Fibroblast of skin of abdomen (primary cell): Measurements from ENCODE around the gene VAPB.
A peak's percentile ranks its signal among the peaks of the same experiment; 100 is the strongest.
"Not testable (repeated sequence)": the region's sequence is repeated elsewhere in the genome, so short reads cannot be mapped to it uniquely, and the experiment has no call there.

Source experiments
- DNase-seq: peaks from one replicate; pipeline ENCODE4 v3.0.0-alpha.2; 2013

VAPB gene

DNA sequence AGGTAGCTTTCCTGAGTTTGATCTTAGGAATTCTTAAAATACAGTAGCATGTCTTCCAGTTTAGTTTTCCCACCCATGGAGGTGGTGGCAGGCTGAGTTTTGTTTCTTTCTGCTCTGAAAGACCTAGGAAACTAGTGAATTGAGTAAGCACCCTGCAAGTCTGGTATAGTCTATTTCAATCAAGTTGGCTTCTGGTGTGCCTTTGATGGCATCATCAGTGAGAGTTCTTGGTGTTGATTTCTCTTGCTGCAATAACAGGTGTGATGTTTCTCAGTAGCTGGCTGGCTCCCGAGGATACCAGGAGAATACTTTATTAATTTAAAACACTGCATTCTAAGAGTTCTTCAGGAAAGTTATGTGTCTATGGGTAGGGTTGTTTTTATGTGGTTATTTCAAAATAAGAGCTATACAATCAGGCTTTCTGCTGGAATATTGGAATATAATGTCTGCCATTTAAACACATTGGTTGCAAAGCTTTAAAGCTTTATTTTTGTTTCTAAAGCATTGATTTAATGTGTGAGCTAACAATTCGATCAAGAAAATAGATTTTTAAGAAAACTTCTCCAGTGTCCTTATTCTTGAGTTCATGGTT lies 19.0 kb downstream of the VAPB start:
- DNase-seq = no peak

GRCh38 chr20:58408603-58409246 lies 19.7 kb downstream of the VAPB start:
- DNase-seq = no peak

DNA sequence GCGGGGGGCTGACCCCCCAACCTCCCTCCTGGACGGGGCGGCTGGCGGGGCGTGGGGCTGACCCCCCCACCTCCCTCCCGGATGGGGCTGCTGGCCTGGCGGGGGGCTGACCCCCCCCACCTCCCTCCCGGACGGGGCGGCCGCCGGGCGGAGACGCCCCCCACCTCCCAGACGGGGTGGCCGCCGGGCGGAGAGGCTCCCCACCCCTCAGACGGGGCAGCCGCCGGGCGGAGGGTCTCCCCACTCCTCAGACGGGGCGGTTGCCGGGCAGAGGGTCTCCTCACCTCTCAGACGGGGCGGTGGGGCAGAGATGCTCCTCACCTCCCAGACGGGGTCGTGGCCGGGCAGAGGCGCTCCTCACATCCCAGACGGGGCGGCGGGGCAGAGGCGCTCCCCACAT lies 25.2 kb downstream of the VAPB start:
- DNase-seq = not testable (repeated sequence)

- DNase-seq = not testable (repeated sequence)
Measured at GRCh38 chr20:58414786-58415185, 25.8 kb downstream of the VAPB start.

GRCh38 chr20:58416057-58416456 lies 27.0 kb downstream of the VAPB start:
- no peak for DNase-seq

DNA sequence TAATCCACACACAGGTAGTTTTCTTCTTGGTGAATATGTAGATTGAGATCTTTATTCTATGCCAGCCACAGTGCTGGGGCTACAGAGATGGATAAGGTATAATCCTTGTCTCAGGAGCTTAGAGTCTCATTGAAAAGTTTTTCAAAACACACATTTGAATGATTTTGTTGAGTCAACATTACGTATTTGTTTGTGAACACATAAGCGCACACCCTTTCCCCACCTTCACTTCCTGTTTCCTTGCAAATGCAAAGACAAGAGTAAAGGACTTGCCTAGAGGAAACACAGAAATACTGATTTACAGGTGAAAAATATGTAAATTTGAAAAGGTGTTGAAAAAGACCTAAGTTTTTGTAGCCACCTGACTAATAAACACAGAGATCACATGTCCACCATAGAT lies 27.8 kb downstream of the VAPB start:
- no peak for DNase-seq

DNA sequence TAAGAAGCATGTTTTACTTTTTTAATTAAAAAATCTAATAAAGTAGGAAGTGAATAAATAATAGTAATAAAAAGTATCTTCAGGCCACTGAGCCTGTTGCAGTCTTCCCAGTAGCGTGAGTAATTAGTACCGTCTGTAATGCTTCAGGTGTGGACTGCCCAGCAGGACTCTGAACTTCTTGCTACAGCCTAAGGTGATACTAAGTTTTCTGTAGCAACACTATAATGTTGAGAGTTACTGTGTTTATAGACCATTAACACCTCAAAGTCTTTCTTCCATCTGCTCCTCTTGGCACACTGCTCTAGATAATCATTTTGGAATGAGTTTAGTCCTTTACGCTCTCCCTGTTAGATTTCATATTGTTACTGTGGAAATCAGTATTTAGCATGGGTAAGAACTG lies 28.4 kb downstream of the VAPB start:
- DNase-seq = no peak

DNA sequence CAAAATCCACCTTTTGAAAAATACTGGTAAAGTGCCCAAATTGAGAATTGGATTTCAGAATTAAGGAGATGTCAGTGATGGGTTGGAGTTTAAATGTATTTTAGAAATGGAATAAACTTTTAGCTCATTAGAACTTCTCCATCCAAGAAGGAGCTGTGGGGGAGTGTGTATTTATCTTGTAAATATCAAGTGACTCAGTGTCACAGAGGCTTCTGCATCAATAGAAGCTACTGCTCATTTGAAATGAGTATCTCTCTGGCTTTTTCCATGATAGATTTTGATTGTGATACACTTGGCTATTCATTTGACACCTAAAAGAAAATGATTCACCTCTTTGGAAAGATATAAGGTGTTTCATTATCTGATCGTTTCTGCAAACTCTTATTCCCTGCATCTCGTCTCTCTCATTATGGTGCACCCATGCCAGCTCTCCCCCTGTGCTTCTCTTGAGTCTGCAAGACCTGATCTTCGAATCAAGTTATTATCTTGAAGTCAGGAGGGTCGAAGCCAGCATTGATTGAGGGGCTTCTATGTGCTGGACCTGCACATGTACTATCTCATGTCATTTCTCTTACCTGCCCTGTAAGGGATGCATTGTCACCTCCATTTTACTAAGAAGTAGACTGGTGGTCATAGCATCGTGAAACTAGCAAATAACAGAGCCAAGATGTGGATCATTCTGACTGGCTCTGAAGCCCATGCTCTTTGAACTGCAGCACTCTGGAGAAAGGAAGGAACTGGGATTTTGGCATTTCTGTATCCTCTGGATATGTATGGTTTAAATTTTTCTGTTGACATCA lies 30.1 kb downstream of the VAPB start:
- DNase-seq = no peak

- peak; percentile 74 for DNase-seq
Measured at GRCh38 chr20:58420798-58421496, 31.9 kb downstream of the VAPB start.

- peak; percentile 28 for DNase-seq
Measured at GRCh38 chr20:58421497-58421850, 32.4 kb downstream of the VAPB start.

DNA sequence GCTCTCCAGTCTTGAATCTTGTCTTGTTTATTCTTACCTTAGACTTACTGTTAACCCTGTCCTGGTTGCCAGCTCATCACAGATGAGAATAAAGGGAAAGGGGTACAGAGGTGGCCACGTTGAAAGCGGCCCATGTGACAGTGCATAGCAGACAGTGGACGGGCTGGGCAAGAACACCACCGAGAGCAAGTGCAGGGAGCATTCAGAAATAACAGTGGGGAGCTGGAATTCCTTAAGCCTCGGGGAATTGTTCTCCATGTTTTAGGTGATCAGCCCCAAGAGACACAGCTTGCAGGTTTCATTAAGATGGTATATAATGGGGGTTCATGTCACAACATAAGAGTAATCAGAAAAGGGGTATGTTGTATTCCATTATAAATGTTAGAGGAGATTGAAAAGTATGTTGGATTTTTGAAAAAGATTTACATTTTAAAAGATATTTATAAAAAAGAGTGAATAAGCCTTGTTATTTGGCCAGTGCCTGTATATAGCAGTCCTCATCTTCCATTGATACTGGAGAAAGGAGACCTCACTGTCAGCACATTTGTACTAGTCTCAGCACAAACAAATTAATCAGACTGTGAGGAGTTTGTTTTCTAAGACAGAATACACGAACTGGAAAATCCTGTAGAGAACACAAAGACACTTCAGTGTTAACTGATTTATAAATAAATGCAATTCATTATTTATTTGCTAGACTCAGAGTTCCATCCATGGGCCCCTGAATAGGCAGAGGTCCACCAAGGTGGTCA lies 35.4 kb downstream of the VAPB start:
- DNase-seq = no peak

DNA sequence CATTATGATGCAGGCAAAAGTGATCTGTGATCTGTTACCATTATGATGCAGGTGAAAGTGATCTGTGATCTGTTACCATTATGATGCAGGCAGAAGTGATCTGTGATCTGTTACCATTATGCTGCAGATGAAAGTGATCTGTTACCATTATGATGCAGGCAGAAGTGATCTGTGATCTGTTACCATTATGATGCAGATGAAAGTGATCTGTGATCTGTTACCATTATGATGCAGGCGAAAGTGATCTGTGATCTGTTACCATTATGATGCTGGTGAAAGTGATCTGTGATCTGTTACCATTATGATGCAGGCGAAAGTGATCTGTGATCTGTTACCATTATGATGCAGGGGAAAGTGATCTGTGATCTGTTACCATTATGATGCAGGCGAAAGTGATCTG lies 38.5 kb downstream of the VAPB start:
- not testable (repeated sequence) for DNase-seq

DNA sequence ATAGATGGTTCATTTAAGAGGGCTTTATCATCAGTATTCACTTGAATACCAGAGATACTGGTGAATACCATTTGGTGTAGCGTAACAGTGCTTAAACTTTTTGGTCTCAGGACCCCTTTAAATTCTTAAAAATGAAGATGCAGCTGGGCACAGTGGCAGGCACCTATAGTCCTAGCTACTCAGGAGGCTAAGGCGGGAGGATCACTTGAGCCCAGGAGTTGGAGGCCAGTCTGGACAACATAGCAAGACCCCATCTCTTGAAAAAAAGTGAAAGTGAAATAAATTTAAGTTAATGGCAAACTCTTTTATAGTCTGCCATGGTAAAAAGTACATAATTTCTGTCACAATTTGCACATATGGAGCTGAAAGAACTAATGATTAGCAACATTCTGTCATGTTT lies 39.3 kb downstream of the VAPB start:
- DNase-seq = no peak

- DNase-seq = no peak
Measured at GRCh38 chr20:58429303-58429702, 40.3 kb downstream of the VAPB start.

DNA sequence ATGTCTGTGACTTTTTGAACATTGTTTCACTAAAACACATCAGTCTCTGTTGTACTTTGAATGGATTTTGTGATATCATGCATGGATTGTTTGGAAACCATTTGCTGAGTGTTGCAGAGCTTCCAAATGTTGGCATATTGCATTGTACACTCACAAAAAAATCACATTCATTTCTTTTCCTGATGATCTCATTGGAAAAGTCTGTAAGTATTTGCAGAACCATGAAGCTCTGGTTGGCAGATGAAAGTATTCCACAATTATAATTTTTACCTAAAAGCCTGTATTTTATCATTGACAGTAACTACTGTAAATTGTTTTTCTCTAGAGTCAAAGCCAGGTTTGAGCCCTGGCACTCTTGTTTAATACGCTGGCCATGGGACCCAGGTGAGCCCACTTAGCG lies 42.1 kb downstream of the VAPB start:
- peak; percentile 23 for DNase-seq

- DNase-seq = no peak
Measured at GRCh38 chr20:58432186-58432954, 43.3 kb downstream of the VAPB start.

DNA sequence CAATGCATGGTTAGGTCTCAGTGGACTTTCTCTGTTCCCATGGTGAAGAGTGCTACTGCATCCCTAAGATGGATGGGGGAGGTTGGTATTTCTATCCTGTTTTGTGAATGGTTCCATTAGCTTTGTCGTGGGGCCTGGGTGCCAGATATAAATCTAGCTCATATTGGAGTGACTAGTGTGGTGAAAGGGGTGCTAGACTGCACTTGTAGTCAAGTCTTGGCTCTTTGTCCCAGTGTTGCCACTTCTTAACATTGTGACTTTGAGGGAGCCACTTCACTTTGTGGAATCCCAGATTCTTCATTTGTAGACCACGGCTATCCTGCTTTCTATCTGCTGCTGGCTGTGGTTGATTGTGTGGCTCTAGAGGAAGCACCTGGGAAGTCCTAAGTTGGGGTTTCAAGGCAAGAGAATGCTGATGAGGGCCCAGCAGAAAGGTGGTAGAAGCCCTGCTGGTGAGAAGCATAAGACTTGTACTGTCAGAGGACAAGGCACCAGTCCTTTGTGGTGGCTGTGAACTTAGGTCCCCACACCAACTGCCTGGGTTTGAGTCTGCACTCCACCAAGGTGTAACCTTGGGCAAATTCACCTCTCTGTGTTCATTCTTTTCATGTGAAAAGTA lies 44.1 kb downstream of the VAPB start:
- no peak for DNase-seq

GRCh38 chr20:58433759-58434158 lies 44.7 kb downstream of the VAPB start:
- peak; percentile 71 for DNase-seq

DNA sequence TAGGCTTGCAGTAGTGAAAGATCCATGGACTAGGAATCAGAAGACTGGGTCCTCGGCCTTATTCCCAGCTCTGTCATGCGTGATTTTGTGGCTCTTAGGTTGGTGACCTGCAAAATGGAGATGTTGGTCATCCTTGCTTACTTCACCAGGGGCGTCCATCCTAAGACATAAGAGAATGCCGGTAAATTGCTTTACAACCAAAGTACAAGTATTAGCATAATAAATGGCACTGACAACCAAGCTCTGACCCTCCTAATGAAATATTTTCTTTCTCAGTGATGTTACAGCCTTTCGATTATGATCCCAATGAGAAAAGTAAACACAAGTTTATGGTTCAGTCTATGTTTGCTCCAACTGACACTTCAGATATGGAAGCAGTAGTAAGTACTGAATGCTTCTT lies 45.3 kb downstream of the VAPB start:
- no peak for DNase-seq

- DNase-seq = no peak
Measured at GRCh38 chr20:58435237-58435636, 46.2 kb downstream of the VAPB start.
